ENCODE results near the gene WAC. TPM values are rescaled to one million over a fixed set of nuclear protein-coding genes. Genes with fewer than 3 reads are reported as not detected.
A peak's percentile ranks its signal among the peaks of the same experiment; 100 is the strongest.

WAC gene
- total RNA-seq, 4 donors from 2014 or later: 55.7 to 83.4 (median 69.6) TPM

- no peak for DNase-seq
- H3K9me3 ChIP-seq: no peaks in the 10 kb centered on the region
- TF ChIP-seq, protein P1, sequence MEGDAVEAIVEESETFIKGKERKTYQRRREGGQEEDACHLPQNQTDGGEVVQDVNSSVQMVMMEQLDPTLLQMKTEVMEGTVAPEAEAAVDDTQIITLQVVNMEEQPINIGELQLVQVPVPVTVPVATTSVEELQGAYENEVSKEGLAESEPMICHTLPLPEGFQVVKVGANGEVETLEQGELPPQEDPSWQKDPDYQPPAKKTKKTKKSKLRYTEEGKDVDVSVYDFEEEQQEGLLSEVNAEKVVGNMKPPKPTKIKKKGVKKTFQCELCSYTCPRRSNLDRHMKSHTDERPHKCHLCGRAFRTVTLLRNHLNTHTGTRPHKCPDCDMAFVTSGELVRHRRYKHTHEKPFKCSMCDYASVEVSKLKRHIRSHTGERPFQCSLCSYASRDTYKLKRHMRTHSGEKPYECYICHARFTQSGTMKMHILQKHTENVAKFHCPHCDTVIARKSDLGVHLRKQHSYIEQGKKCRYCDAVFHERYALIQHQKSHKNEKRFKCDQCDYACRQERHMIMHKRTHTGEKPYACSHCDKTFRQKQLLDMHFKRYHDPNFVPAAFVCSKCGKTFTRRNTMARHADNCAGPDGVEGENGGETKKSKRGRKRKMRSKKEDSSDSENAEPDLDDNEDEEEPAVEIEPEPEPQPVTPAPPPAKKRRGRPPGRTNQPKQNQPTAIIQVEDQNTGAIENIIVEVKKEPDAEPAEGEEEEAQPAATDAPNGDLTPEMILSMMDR (IDR thresholded peaks at IDR 0.05 in 4 of 5, conservative IDR thresholded peaks at IDR 0.05 in 1 of 5): no peak
- no peak for TF ChIP-seq POLR2A (IDR thresholded peaks at IDR 0.05)
- in situ Hi-C loops (cut with MboI; ENCODE audit: low sequenced_read_pairs in 4 of 4): loop anchor here (5.0 to 10.0 kb wide), 2 partner anchors 325 to 638 kb away; no protein-coding TSS in a partner anchor
- H3K4me1 ChIP-seq: peaks cover 4 to 12% of the 10 kb centered on the region in 2 donors
- no peaks in the 10 kb centered on the region for H3K36me3 ChIP-seq
- ATAC-seq: no peak
- no peak overlapping the region for H3K27ac ChIP-seq
- H3K4me3 ChIP-seq: no peak overlapping the region
- H3K27me3 ChIP-seq: peaks cover 29 to 30% (median 30%) of the 10 kb centered on the region in 3 donors
- intact Hi-C loops (cut with DNase I; ENCODE audit: low total_unique reads): no loop called here
These were observed 134.0 kb downstream of the WAC start for GRCh38 chr10:28666751-28667467.

- ATAC-seq (no peak), DNase-seq (no peak)
- Histone ChIP-seq H3K27ac (no peak overlapping the region), H3K4me3 (peak overlapping the region; percentile 48 to 56 (median 50)), H3K36me3 (no peaks in the 10 kb centered on the region), H3K9me3 (no peaks in the 10 kb centered on the region), H3K27me3 (peaks cover 29 to 30% (median 30%) of the 10 kb centered on the region in 3 donors), H3K4me1 (peaks cover 4 to 12% of the 10 kb centered on the region in 2 donors)
- TF ChIP-seq, protein P1 (IDR thresholded peaks at IDR 0.05 in 4 of 5, conservative IDR thresholded peaks at IDR 0.05 in 1 of 5): no peak
- no peak for TF ChIP-seq POLR2A (IDR thresholded peaks at IDR 0.05)
- intact Hi-C loops (cut with DNase I; ENCODE audit: low total_unique reads): no loop called here
- in situ Hi-C loops (cut with MboI; ENCODE audit: low sequenced_read_pairs in 4 of 4): loop anchor here (5.0 to 10.0 kb wide), 2 partner anchors 324 to 636 kb away; no protein-coding TSS in a partner anchor
These were observed 135.7 kb downstream of the WAC start for GRCh38 chr10:28668363-28669226.

DNA sequence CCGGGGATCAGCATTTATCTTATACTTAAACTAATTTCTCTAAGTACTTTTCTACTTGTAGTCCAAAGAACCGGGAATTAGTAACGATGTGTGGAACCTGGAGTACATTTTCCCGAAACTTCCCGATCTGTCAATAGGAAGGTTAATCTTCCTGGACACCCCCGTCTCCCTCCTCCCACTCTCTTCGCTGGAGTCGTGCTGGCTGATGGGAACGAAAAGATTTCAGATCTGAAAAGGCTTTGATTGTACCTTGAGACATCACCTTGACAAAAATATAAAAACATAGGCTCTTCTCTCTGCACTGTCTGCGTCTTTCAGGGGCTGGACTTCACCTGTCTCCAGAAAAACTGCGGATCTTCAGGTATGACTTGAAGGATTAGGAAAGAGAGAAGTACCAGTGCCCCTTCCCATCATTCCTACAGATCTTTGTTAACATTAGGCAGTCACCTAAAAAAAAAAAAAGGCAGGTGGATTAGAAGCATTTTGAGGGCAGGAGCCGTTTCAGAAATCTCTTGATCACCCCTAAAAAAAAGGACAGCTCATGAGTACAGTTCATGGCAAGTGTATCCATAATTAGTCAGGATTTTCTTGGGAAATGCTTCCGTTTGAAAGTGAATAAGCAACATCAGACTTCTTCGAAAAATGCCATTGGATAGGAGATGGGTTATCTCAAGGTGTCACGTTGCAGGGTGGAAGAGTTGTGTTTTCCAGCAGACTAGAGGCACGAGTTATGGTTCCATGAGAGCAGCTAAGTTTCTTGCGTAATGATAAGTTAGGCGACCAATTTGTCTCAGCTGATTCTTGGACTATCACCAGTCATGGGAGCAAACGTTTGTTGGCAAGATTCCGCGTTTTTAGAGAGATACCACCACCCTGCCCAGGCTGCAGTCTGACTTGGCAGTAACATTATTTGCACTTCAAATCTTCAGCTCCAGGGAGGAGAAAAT is 136.6 kb downstream of the WAC start:
- Histone ChIP-seq H3K36me3 (no peaks in the 10 kb centered on the region), H3K9me3 (no peaks in the 10 kb centered on the region), H3K27me3 (peaks cover 29 to 30% (median 30%) of the 10 kb centered on the region in 3 donors), H3K4me3 (peak overlapping the region; percentile 48 to 56 (median 50)), H3K4me1 (peaks cover 4 to 10% of the 10 kb centered on the region in 2 donors), H3K27ac (no peak overlapping the region)
- ATAC-seq: no peak
- in situ Hi-C loops (cut with MboI; ENCODE audit: low sequenced_read_pairs in 4 of 4): loop anchor here (5.0 to 10.0 kb wide), 2 partner anchors 323 to 635 kb away; no protein-coding TSS in a partner anchor
- TF ChIP-seq, protein P1 (IDR thresholded peaks at IDR 0.05 in 4 of 5, conservative IDR thresholded peaks at IDR 0.05 in 1 of 5): no peak
- no peak for TF ChIP-seq POLR2A (IDR thresholded peaks at IDR 0.05)
- intact Hi-C loops (cut with DNase I; ENCODE audit: low total_unique reads): loop anchor here (10.0 kb wide), 1 partner anchor 1815 kb away; no protein-coding TSS in a partner anchor
- no peak for DNase-seq

Other genes starting within 250 kb of the WAC start
- gene MPP7, start 230.1 kb upstream of the WAC start, total RNA-seq: 10 to 100 TPM in 1 of 4 donors, 1 to 10 TPM in 3; 3.8 to 10.7 (median 6.4) TPM
- gene BAMBI, start 144.4 kb downstream of the WAC start, total RNA-seq: 1 to 10 TPM in 1 of 4 donors, under 1 TPM in 2, not detected in 1; 0.31 to 1.8 (median 0.82) TPM

Measured in gastrocnemius medialis (tissue), 4 donors.